ENCODE data around the gene ADGRA1.

ADGRA1 gene

GRCh38 chr10:133090101-133090500 is 2.4 kb downstream of the ADGRA1 start:
- no peak overlapping the region for H3K4me2 ChIP-seq (ENCODE audit: low read length)
- H3K23ac ChIP-seq (ENCODE audit: low read length): no peak overlapping the region
- DNase-seq: no peak
- no peak overlapping the region for H3K4ac ChIP-seq (ENCODE audit: low read depth, low read length)
- H2AK5ac ChIP-seq (ENCODE audit: low read length): no peak overlapping the region
- no peak overlapping the region for H4K8ac ChIP-seq (ENCODE audit: low read depth, low read length)
- H2BK5ac ChIP-seq (ENCODE audit: low read depth, low read length, poor library complexity): no peak overlapping the region
- H2BK12ac ChIP-seq (ENCODE audit: low read length): no peak overlapping the region
- H3K4me1 ChIP-seq (ENCODE audit: control insufficient read depth in 1 of 2, insufficient read depth in 2 of 2, low read length in 2 of 2): no peaks in the 10 kb centered on the region
- no peak overlapping the region for H3K27ac ChIP-seq (ENCODE audit: low read depth, low read length)
- no peak overlapping the region for H4K12ac ChIP-seq (ENCODE audit: low read depth, low read length)
- no CpG with 5 or more reads among the region's 13 CpGs for WGBS (ENCODE audit: extremely low coverage, insufficient coverage, insufficient read length)
- H3K79me2 ChIP-seq (ENCODE audit: control insufficient read depth, insufficient read depth, low read length, poor library complexity): no peaks in the 10 kb centered on the region
- no peak overlapping the region for H2AFZ ChIP-seq (ENCODE audit: insufficient read depth, low read length, poor library complexity)
- H3K36me3 ChIP-seq (ENCODE audit: control insufficient read depth in 1 of 2, insufficient read depth in 2 of 2, low read length in 2 of 2): no peaks in the 10 kb centered on the region
- H3K18ac ChIP-seq (ENCODE audit: low read length): no peak overlapping the region
- no peak overlapping the region for H2BK120ac ChIP-seq (ENCODE audit: insufficient read depth, low read length, poor library complexity)
- H4K91ac ChIP-seq (ENCODE audit: low read depth, low read length): no peak overlapping the region
- H3K14ac ChIP-seq (ENCODE audit: low read length): no peak overlapping the region
- H3K79me1 ChIP-seq (ENCODE audit: low read length): no peaks in the 10 kb centered on the region
- no peak overlapping the region for H3K4me3 ChIP-seq (ENCODE audit: low read depth, low read length)
- peaks cover 3% of the 10 kb centered on the region for H3K9me3 ChIP-seq (ENCODE audit: insufficient read depth, low read depth, low read length)
- H3K9ac ChIP-seq (ENCODE audit: low read length): no peak overlapping the region
- peaks cover 43% of the 10 kb centered on the region for H3K27me3 ChIP-seq (ENCODE audit: insufficient read depth, low read length)

GRCh38 chr10:133090654-133091053 is 2.9 kb downstream of the ADGRA1 start:
- H3K4ac ChIP-seq (ENCODE audit: low read depth, low read length): no peak overlapping the region
- no peaks in the 10 kb centered on the region for H3K36me3 ChIP-seq (ENCODE audit: control insufficient read depth in 1 of 2, insufficient read depth in 2 of 2, low read length in 2 of 2)
- no peaks in the 10 kb centered on the region for H3K4me1 ChIP-seq (ENCODE audit: control insufficient read depth in 1 of 2, insufficient read depth in 2 of 2, low read length in 2 of 2)
- H2BK12ac ChIP-seq (ENCODE audit: low read length): no peak overlapping the region
- H3K23ac ChIP-seq (ENCODE audit: low read length): no peak overlapping the region
- no peak overlapping the region for H3K18ac ChIP-seq (ENCODE audit: low read length)
- no peak overlapping the region for H3K14ac ChIP-seq (ENCODE audit: low read length)
- H3K9me3 ChIP-seq (ENCODE audit: insufficient read depth, low read depth, low read length): peaks cover 1% of the 10 kb centered on the region
- H3K4me2 ChIP-seq (ENCODE audit: low read length): no peak overlapping the region
- H4K91ac ChIP-seq (ENCODE audit: low read depth, low read length): no peak overlapping the region
- H3K9ac ChIP-seq (ENCODE audit: low read length): no peak overlapping the region
- no peak overlapping the region for H4K8ac ChIP-seq (ENCODE audit: low read depth, low read length)
- no peak overlapping the region for H3K4me3 ChIP-seq (ENCODE audit: low read depth, low read length)
- no peak for DNase-seq
- no peak overlapping the region for H2BK120ac ChIP-seq (ENCODE audit: insufficient read depth, low read length, poor library complexity)
- no peak overlapping the region for H4K12ac ChIP-seq (ENCODE audit: low read depth, low read length)
- no peak overlapping the region for H2AK5ac ChIP-seq (ENCODE audit: low read length)
- peaks cover 43% of the 10 kb centered on the region for H3K27me3 ChIP-seq (ENCODE audit: insufficient read depth, low read length)
- no peak overlapping the region for H2BK5ac ChIP-seq (ENCODE audit: low read depth, low read length, poor library complexity)
- H3K79me1 ChIP-seq (ENCODE audit: low read length): no peaks in the 10 kb centered on the region
- H3K79me2 ChIP-seq (ENCODE audit: control insufficient read depth, insufficient read depth, low read length, poor library complexity): no peaks in the 10 kb centered on the region
- H2AFZ ChIP-seq (ENCODE audit: insufficient read depth, low read length, poor library complexity): no peak overlapping the region
- WGBS (ENCODE audit: extremely low coverage, insufficient coverage, insufficient read length): no CpG with 5 or more reads among the region's 7 CpGs
- no peak overlapping the region for H3K27ac ChIP-seq (ENCODE audit: low read depth, low read length)

- H3K4me1 ChIP-seq (ENCODE audit: control insufficient read depth in 1 of 2, insufficient read depth in 2 of 2, low read length in 2 of 2): no peaks in the 10 kb centered on the region
- no peak overlapping the region for H3K4ac ChIP-seq (ENCODE audit: low read depth, low read length)
- DNase-seq: no peak
- no peaks in the 10 kb centered on the region for H3K79me1 ChIP-seq (ENCODE audit: low read length)
- H3K36me3 ChIP-seq (ENCODE audit: control insufficient read depth in 1 of 2, insufficient read depth in 2 of 2, low read length in 2 of 2): no peaks in the 10 kb centered on the region
- peaks cover 39% of the 10 kb centered on the region for H3K27me3 ChIP-seq (ENCODE audit: insufficient read depth, low read length)
- WGBS (ENCODE audit: extremely low coverage, insufficient coverage, insufficient read length): no CpG with 5 or more reads among the region's 10 CpGs
- no peaks in the 10 kb centered on the region for H3K79me2 ChIP-seq (ENCODE audit: control insufficient read depth, insufficient read depth, low read length, poor library complexity)
- no peak overlapping the region for H4K12ac ChIP-seq (ENCODE audit: low read depth, low read length)
- H3K9ac ChIP-seq (ENCODE audit: low read length): no peak overlapping the region
- no peak overlapping the region for H3K23ac ChIP-seq (ENCODE audit: low read length)
- no peak overlapping the region for H2AK5ac ChIP-seq (ENCODE audit: low read length)
- no peak overlapping the region for H4K91ac ChIP-seq (ENCODE audit: low read depth, low read length)
- H2BK120ac ChIP-seq (ENCODE audit: insufficient read depth, low read length, poor library complexity): no peak overlapping the region
- H2AFZ ChIP-seq (ENCODE audit: insufficient read depth, low read length, poor library complexity): no peak overlapping the region
- no peak overlapping the region for H2BK12ac ChIP-seq (ENCODE audit: low read length)
- no peak overlapping the region for H2BK5ac ChIP-seq (ENCODE audit: low read depth, low read length, poor library complexity)
- no peak overlapping the region for H3K18ac ChIP-seq (ENCODE audit: low read length)
- H3K4me3 ChIP-seq (ENCODE audit: low read depth, low read length): no peak overlapping the region
- H4K8ac ChIP-seq (ENCODE audit: low read depth, low read length): no peak overlapping the region
- no peak overlapping the region for H3K14ac ChIP-seq (ENCODE audit: low read length)
- H3K9me3 ChIP-seq (ENCODE audit: insufficient read depth, low read depth, low read length): no peaks in the 10 kb centered on the region
- H3K27ac ChIP-seq (ENCODE audit: low read depth, low read length): no peak overlapping the region
- no peak overlapping the region for H3K4me2 ChIP-seq (ENCODE audit: low read length)
These were observed 3.6 kb downstream of the ADGRA1 start for GRCh38 chr10:133091316-133091715.

- no peak overlapping the region for H4K8ac ChIP-seq (ENCODE audit: low read depth, low read length)
- no peak overlapping the region for H3K27ac ChIP-seq (ENCODE audit: low read depth, low read length)
- H3K4me3 ChIP-seq (ENCODE audit: low read depth, low read length): no peak overlapping the region
- H3K9ac ChIP-seq (ENCODE audit: low read length): no peak overlapping the region
- H3K18ac ChIP-seq (ENCODE audit: low read length): no peak overlapping the region
- WGBS (ENCODE audit: extremely low coverage, insufficient coverage, insufficient read length): no CpG with 5 or more reads among the region's 15 CpGs
- no peak overlapping the region for H3K14ac ChIP-seq (ENCODE audit: low read length)
- no peaks in the 10 kb centered on the region for H3K79me1 ChIP-seq (ENCODE audit: low read length)
- no peak overlapping the region for H3K4ac ChIP-seq (ENCODE audit: low read depth, low read length)
- H3K23ac ChIP-seq (ENCODE audit: low read length): no peak overlapping the region
- H2BK12ac ChIP-seq (ENCODE audit: low read length): no peak overlapping the region
- H3K4me1 ChIP-seq (ENCODE audit: control insufficient read depth in 1 of 2, insufficient read depth in 2 of 2, low read length in 2 of 2): no peaks in the 10 kb centered on the region
- no peak for DNase-seq
- H4K91ac ChIP-seq (ENCODE audit: low read depth, low read length): no peak overlapping the region
- no peak overlapping the region for H3K4me2 ChIP-seq (ENCODE audit: low read length)
- H2BK120ac ChIP-seq (ENCODE audit: insufficient read depth, low read length, poor library complexity): no peak overlapping the region
- H3K79me2 ChIP-seq (ENCODE audit: control insufficient read depth, insufficient read depth, low read length, poor library complexity): no peaks in the 10 kb centered on the region
- no peak overlapping the region for H2BK5ac ChIP-seq (ENCODE audit: low read depth, low read length, poor library complexity)
- H2AFZ ChIP-seq (ENCODE audit: insufficient read depth, low read length, poor library complexity): no peak overlapping the region
- peaks cover 20% of the 10 kb centered on the region for H3K27me3 ChIP-seq (ENCODE audit: insufficient read depth, low read length)
- no peaks in the 10 kb centered on the region for H3K36me3 ChIP-seq (ENCODE audit: control insufficient read depth in 1 of 2, insufficient read depth in 2 of 2, low read length in 2 of 2)
- no peak overlapping the region for H2AK5ac ChIP-seq (ENCODE audit: low read length)
- H3K9me3 ChIP-seq (ENCODE audit: insufficient read depth, low read depth, low read length): no peaks in the 10 kb centered on the region
- no peak overlapping the region for H4K12ac ChIP-seq (ENCODE audit: low read depth, low read length)
These were observed 5.6 kb downstream of the ADGRA1 start for GRCh38 chr10:133093291-133093690.

Measured in trophoblast cell (in vitro differentiated cells and primary cell).